Femur (tissue), 1 donor: Measurements from ENCODE around the gene SOX30.
"Not testable (repeated sequence)": the region's sequence is repeated elsewhere in the genome, so short reads cannot be mapped to it uniquely, and the experiment has no call there.

Experiments
- DNase-seq: peaks from one replicate; pipeline ENCODE4 v3.0.0-alpha.2; 2017

Gene SOX30

GRCh38 chr5:157652377-157652692, at the start of gene SOX30:
TSS of gene SOX30 (minus strand) at chr5:157652438. CDS start at chr5:157652078, 360 bp downstream.
- DNase-seq, result no peak

GRCh38 chr5:157698674-157699073, 46.4 kb upstream of the SOX30 start:
- DNase-seq, result not testable (repeated sequence)

- DNase-seq, result not testable (repeated sequence)
These were observed 43.9 kb upstream of the SOX30 start for GRCh38 chr5:157696154-157696553.

GRCh38 chr5:157693816-157694215, 41.6 kb upstream of the SOX30 start:
- not testable (repeated sequence) for DNase-seq

- DNase-seq, result no peak
These were observed 38.6 kb upstream of the SOX30 start for GRCh38 chr5:157690690-157691433.

GRCh38 chr5:157689942-157690689, 37.9 kb upstream of the SOX30 start:
- DNase-seq, result no peak

- DNase-seq, result no peak
These were observed 34.9 kb upstream of the SOX30 start for GRCh38 chr5:157687198-157687554.

GRCh38 chr5:157686276-157687197, 34.3 kb upstream of the SOX30 start:
- DNase-seq, result not testable (repeated sequence)

GRCh38 chr5:157682257-157682656, 30.0 kb upstream of the SOX30 start:
- no peak for DNase-seq

- DNase-seq, result no peak
These were observed 28.8 kb upstream of the SOX30 start for GRCh38 chr5:157681048-157681447.

GRCh38 chr5:157680239-157680638, 28.0 kb upstream of the SOX30 start:
- no peak for DNase-seq

GRCh38 chr5:157679801-157680200, 27.6 kb upstream of the SOX30 start:
- DNase-seq, result no peak

- DNase-seq, result no peak
These were observed 25.7 kb upstream of the SOX30 start for GRCh38 chr5:157677931-157678330.

GRCh38 chr5:157674351-157674750, 22.1 kb upstream of the SOX30 start:
- not testable (repeated sequence) for DNase-seq

- DNase-seq, result no peak
These were observed 20.7 kb upstream of the SOX30 start for GRCh38 chr5:157672976-157673375.

- DNase-seq, result no peak
These were observed 19.5 kb upstream of the SOX30 start for GRCh38 chr5:157671592-157672330.

GRCh38 chr5:157670662-157671591, 18.7 kb upstream of the SOX30 start, which contains the start of gene C5orf52:
TSS of gene C5orf52 (plus strand) at chr5:157671533. CDS start at chr5:157671615, 82 bp downstream.
- peak; percentile 77 for DNase-seq

GRCh38 chr5:157669701-157670097, 17.5 kb upstream of the SOX30 start:
- DNase-seq, result no peak

GRCh38 chr5:157668356-157668755, 16.1 kb upstream of the SOX30 start:
- DNase-seq, result no peak

- no peak for DNase-seq
These were observed 13.3 kb upstream of the SOX30 start for GRCh38 chr5:157665467-157666070.
